OCI-LY7 (cell line): ENCODE data around the gene ARRB1. TPM values are rescaled to one million over a fixed set of nuclear protein-coding genes. Genes with fewer than 3 reads are reported as not detected.
"Not testable (repeated sequence)": the region's sequence is repeated elsewhere in the genome, so short reads cannot be mapped to it uniquely, and the experiment has no call there.

Experiments used
- BruUV-seq: library from RNA; stranded (reverse); fragments of 400-500 nt; replicated peaks from 2 replicates; lab custom pipeline; 2021; lab: Mats Ljungman, UMichigan
- CTCF ChIA-PET: fragments of 300-600 bp; sonication (Branson Sonifier 250); formaldehyde crosslinking; loops from one replicate; lab custom pipeline; 2022; ENCODE audit warnings: antibody characterized with exemption; ENCODE audit not compliant: unreplicated experiment; lab: Charles Lee
- POLR2A ChIA-PET: fragments of 300-600 bp; sonication (Branson Sonifier 250); formaldehyde crosslinking; loops from one replicate; lab custom pipeline; 2022; ENCODE audit warnings: antibody characterized with exemption; lab: Charles Lee
- DNase-seq: peaks from one replicate; pipeline ENCODE4 v3.0.0-alpha.2; 2015; ENCODE audit warnings: low spot score
- H2AFZ ChIP-seq: fragments of 200-600 bp; sonication (generic), shearing (Covaris generic); 2 replicates; pipeline ENCODE4 v1.6.1; 2014; ENCODE audit warnings: mild to moderate bottlenecking, antibody characterized with exemption, low read length, moderate library complexity
- H3K27ac ChIP-seq: fragments of 200-600 bp; sonication (generic); 2 replicates; pipeline ENCODE4 v1.5.1; 2014; ENCODE audit warnings: mixed run types, low read depth, mild to moderate bottlenecking, moderate library complexity, low read length, inconsistent platforms; ENCODE audit not compliant: poor library complexity, severe bottlenecking
- H3K36me3 ChIP-seq: fragments of 200-600 bp; sonication (generic); 2 replicates; pipeline ENCODE4 v1.6.1; 2014; ENCODE audit warnings: mild to moderate bottlenecking, antibody characterized with exemption, low read length, moderate library complexity, mixed read lengths; ENCODE audit not compliant: insufficient read depth
- H3K4me1 ChIP-seq: fragments of 200-600 bp; sonication (generic); 2 replicates; pipeline ENCODE4 v1.5.1; 2014; ENCODE audit warnings: mild to moderate bottlenecking, low read length; ENCODE audit not compliant: insufficient read depth, poor library complexity, severe bottlenecking
- H3K4me2 ChIP-seq: fragments of 200-600 bp; sonication (generic); 2 replicates; pipeline ENCODE4 v1.6.1; 2014; ENCODE audit warnings: mild to moderate bottlenecking, low read length
- H3K4me3 ChIP-seq: fragments of 200-600 bp; sonication (generic); 2 replicates; pipeline ENCODE4 v1.5.1; 2014; ENCODE audit warnings: mild to moderate bottlenecking, low read depth, low read length; ENCODE audit not compliant: poor library complexity, severe bottlenecking
- H3K79me2 ChIP-seq: fragments of 200-600 bp; sonication (generic); 2 replicates; pipeline ENCODE4 v1.6.1; 2016; ENCODE audit warnings: low read depth, mild to moderate bottlenecking, low read length, moderate library complexity, mixed read lengths; ENCODE audit not compliant: insufficient read depth
- H3K9me2 ChIP-seq: fragments of 200-600 bp; sonication (generic); 2 replicates; pipeline ENCODE4 v1.6.1; 2016; ENCODE audit warnings: mild to moderate bottlenecking, low read length, mixed read lengths; ENCODE audit not compliant: insufficient read depth
- H3K9me3 ChIP-seq: fragments of 200-600 bp; sonication (generic); 2 replicates; pipeline ENCODE4 v1.6.1; 2014; ENCODE audit warnings: mild to moderate bottlenecking, mixed run types, low read length, mixed read lengths
- H4K20me1 ChIP-seq: fragments of 200-600 bp; sonication (generic); 2 replicates; pipeline ENCODE4 v1.6.1; 2014; ENCODE audit warnings: mild to moderate bottlenecking, antibody characterized with exemption, low read length, moderate library complexity, mixed read lengths; ENCODE audit not compliant: insufficient read depth
- EZH2phosphoT487 ChIP-seq: fragments of 200-600 bp; sonication (generic); IDR thresholded peaks from 2 replicates; pipeline ENCODE4 v1.6.1; 2018; ENCODE audit warnings: low read depth, borderline replicate concordance, mild to moderate bottlenecking, mixed run types, antibody characterized with exemption, low read length, moderate library complexity, mixed read lengths
- intact Hi-C: fragments of 100-400 bp; cut with micrococcal nuclease; formaldehyde crosslinking; loops from one replicate; pipeline ENCODE4 v1.10.0; 2022; ENCODE audit not compliant: unreplicated experiment
- total RNA-seq, 2 experiments: library from RNA; depleted of rRNA in 1 of 2; stranded (reverse); fragments of >200 nt in 1 of 2; shearing (Covaris generic) in 1 of 2; gene quantifications; 2 replicates each; pipeline ENCODE4 v1.2.3, GENCODE V29; 2014 to 2022
- TF ChIP-seq, protein P1 (sequence below): fragments of 200-600 bp; sonication (generic); conservative IDR thresholded peaks from 2 replicates; pipeline ENCODE4 v1.5.1; 2014; ENCODE audit warnings: mild to moderate bottlenecking, antibody characterized with exemption, low read length, moderate library complexity, mixed read lengths

The ARRB1 gene
- total RNA-seq, 2 experiments from 2014 or later = not detected

DNA sequence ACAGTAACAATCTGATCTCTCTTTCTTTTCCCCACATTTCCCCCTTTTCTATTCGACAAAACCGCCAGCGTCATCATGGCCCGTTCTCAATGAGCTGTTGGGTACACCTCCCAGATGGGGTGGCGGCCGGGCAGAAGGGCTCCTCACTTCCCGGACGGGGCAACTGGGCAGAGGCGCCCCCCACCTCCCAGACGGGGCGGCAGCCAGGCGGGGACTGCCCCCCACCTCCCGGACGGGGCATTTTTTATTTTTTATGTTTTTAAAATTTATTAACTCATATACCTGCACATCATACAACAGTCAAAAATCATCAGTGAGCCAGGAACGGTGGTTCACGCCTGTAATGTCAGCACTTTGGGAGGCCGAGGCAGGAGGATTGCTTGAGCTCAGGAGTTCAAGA lies 27.3 kb upstream of the ARRB1 start:
- CTCF ChIA-PET, intact Hi-C loops, BruUV-seq, H3K4me3 ChIP-seq, H3K79me2 ChIP-seq, H4K20me1 ChIP-seq, H2AFZ ChIP-seq, DNase-seq, H3K4me1 ChIP-seq, H3K9me3 ChIP-seq, H3K9me2 ChIP-seq, H3K4me2 ChIP-seq, H3K36me3 ChIP-seq, H3K27ac ChIP-seq: not testable (repeated sequence)
- POLR2A ChIA-PET = interaction anchor here (0.5 to 0.7 kb wide), 2 partner anchors 52 to 121 kb away, joined by 3 read pairs; no protein-coding TSS in a partner anchor

DNA sequence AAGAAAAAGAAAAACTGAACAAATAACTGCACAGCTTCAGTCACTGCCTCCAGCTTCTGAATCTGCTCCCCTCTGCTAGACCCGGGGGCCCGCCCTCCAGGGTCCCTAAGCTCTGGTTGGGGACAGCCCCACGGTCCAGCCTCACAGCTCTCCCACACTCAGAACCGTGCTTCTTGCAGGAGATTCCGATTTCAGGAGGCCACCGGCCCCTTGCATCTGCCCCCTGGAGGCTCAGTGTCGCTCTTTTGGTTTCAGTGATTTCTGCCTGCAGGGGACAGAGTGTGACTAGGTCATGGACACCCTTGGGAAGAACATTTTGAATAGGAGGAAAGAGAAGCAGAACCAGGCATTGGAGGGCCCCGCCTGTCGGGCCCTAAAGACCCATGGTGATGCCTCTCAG lies 24.7 kb upstream of the ARRB1 start:
- intact Hi-C loops = no loop called here
- Histone ChIP-seq H3K4me1 (no peaks in the 10 kb centered on the region), H2AFZ (no peak overlapping the region), H3K4me3 (no peak overlapping the region), H4K20me1 (no peaks in the 10 kb centered on the region), H3K79me2 (no peaks in the 10 kb centered on the region), H3K27ac (no peak overlapping the region), H3K4me2 (no peak overlapping the region), H3K9me2 (no peaks in the 10 kb centered on the region), H3K9me3 (no peaks in the 10 kb centered on the region), H3K36me3 (no peaks in the 10 kb centered on the region)
- CTCF ChIA-PET = no interaction called here
- TF ChIP-seq, protein P1, sequence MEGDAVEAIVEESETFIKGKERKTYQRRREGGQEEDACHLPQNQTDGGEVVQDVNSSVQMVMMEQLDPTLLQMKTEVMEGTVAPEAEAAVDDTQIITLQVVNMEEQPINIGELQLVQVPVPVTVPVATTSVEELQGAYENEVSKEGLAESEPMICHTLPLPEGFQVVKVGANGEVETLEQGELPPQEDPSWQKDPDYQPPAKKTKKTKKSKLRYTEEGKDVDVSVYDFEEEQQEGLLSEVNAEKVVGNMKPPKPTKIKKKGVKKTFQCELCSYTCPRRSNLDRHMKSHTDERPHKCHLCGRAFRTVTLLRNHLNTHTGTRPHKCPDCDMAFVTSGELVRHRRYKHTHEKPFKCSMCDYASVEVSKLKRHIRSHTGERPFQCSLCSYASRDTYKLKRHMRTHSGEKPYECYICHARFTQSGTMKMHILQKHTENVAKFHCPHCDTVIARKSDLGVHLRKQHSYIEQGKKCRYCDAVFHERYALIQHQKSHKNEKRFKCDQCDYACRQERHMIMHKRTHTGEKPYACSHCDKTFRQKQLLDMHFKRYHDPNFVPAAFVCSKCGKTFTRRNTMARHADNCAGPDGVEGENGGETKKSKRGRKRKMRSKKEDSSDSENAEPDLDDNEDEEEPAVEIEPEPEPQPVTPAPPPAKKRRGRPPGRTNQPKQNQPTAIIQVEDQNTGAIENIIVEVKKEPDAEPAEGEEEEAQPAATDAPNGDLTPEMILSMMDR = no peak
- TF ChIP-seq EZH2phosphoT487 = no peak
- POLR2A ChIA-PET = no interaction called here
- DNase-seq = no peak
- no TSS peak for BruUV-seq

DNA sequence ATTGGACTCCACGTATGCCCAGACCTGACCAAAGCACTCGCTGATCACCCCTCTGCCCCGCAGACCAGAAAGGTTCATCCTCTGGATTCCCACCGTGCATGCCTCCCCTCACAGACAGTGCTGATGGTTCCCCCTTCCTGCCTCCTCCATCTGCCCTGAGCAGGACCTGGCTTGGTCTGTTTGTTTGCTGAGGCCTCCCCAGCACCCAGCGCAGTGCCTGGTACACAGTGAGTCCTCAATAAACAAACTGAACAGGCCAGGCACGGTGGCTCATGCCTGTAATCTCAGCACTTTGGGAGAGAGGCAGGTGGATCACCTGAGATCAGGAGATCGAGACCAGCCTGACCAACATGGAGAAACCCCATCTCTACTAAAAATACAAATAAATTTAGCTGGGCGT lies 24.2 kb upstream of the ARRB1 start:
- Histone ChIP-seq H2AFZ (no peak overlapping the region), H3K9me2 (no peaks in the 10 kb centered on the region), H3K4me3 (no peak overlapping the region), H3K4me1 (no peaks in the 10 kb centered on the region), H3K36me3 (no peaks in the 10 kb centered on the region), H3K79me2 (no peaks in the 10 kb centered on the region), H4K20me1 (no peaks in the 10 kb centered on the region), H3K27ac (no peak overlapping the region), H3K9me3 (no peaks in the 10 kb centered on the region), H3K4me2 (no peak overlapping the region)
- ChIA-PET POLR2A (no interaction called here), CTCF (no interaction called here)
- no TSS peak for BruUV-seq
- intact Hi-C loops = no loop called here
- no peak for TF ChIP-seq EZH2phosphoT487
- TF ChIP-seq, protein P1 = no peak
- DNase-seq = no peak
